MM.1S (cell line): ENCODE measurements around the gene ZNF771.

Experiments used
- EZH2 ChIP-seq: fragments of 300-600 bp; sonication (generic); optimal IDR thresholded peaks from 2 replicates; pipeline ENCODE3; 2017; ENCODE audit warnings: low read depth, mild to moderate bottlenecking, antibody characterized with exemption, low read length, mixed read lengths
- EZH2phosphoT487 ChIP-seq: fragments of 300-600 bp; sonication (generic); IDR thresholded peaks from 2 replicates; pipeline ENCODE4 v1.6.1; 2018; ENCODE audit warnings: antibody characterized with exemption, low read length
- TF ChIP-seq, protein P1 (sequence below): fragments of 300-600 bp; sonication (generic); IDR thresholded peaks from 2 replicates; pipeline ENCODE4 v1.5.1; 2016; ENCODE audit warnings: antibody characterized with exemption, low read length, mixed read lengths

DNA sequence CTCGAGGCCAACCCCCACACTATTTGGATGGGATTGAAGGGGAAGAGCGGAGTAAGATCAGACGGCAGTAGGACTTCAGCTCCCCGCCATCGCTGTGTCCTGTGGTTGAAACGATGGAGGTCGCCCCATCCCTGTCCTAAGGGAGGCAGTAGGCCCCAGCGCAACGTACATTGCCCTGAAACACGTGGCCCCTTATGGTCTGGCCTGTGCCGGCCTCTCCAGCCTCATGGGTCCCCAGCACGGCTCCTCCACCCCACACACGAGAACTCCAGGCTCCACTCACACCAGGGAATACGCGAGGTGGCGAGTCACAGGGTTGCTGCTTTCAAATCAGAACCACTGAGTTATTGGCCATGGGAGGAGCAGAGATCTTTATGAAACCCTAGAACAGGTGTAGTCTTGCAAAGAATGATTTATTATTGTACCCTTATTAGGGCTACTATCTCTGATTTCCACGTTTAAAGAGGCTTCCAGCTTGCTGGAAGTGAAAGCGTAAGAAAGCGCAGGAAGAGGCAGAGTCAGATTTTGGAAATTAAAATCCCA, 23.1 kb downstream of the ZNF771 start:
- TF ChIP-seq, protein P1, sequence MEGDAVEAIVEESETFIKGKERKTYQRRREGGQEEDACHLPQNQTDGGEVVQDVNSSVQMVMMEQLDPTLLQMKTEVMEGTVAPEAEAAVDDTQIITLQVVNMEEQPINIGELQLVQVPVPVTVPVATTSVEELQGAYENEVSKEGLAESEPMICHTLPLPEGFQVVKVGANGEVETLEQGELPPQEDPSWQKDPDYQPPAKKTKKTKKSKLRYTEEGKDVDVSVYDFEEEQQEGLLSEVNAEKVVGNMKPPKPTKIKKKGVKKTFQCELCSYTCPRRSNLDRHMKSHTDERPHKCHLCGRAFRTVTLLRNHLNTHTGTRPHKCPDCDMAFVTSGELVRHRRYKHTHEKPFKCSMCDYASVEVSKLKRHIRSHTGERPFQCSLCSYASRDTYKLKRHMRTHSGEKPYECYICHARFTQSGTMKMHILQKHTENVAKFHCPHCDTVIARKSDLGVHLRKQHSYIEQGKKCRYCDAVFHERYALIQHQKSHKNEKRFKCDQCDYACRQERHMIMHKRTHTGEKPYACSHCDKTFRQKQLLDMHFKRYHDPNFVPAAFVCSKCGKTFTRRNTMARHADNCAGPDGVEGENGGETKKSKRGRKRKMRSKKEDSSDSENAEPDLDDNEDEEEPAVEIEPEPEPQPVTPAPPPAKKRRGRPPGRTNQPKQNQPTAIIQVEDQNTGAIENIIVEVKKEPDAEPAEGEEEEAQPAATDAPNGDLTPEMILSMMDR: no peak; the same call in 1 of the 2 replicates
- TF ChIP-seq EZH2phosphoT487 (no peak), EZH2 (no peak)
